Iris pigment epithelial cell (primary cell): ENCODE results near the gene LAMB1.
"Not testable (repeated sequence)": the region's sequence is repeated elsewhere in the genome, so short reads cannot be mapped to it uniquely, and the experiment has no call there.

ENCODE experiments used
- DNase-seq: peaks from one replicate; pipeline ENCODE4 v3.0.0-alpha.2; 2011; ENCODE audit warnings: low read depth

Gene LAMB1

GRCh38 chr7:107917763-107918651 lies 85.0 kb downstream of the LAMB1 start:
- DNase-seq, result no peak

- no peak for DNase-seq
Observed at GRCh38 chr7:107915541-107915940, 87.4 kb downstream of the LAMB1 start.

GRCh38 chr7:107914831-107915230 lies 88.1 kb downstream of the LAMB1 start:
- DNase-seq, result no peak

DNA sequence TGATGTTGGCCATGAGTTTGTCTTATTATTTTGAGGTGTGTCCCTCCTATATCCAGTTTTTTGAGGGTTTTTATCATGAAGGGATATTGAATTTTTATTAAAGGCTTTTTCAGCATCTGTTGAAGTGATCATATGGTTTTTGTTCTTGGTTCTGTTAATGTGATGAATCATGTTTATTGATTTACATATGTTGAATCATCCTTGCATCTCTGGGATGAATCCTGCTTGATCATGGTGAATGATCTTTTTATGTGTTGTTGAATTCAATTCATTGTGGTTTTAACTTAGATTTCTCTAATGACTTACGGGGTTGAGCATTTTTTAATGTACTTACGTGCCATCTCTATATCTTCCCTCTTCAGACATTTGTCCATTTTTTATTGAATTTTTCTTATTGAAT lies 89.1 kb downstream of the LAMB1 start:
- no peak for DNase-seq

DNA sequence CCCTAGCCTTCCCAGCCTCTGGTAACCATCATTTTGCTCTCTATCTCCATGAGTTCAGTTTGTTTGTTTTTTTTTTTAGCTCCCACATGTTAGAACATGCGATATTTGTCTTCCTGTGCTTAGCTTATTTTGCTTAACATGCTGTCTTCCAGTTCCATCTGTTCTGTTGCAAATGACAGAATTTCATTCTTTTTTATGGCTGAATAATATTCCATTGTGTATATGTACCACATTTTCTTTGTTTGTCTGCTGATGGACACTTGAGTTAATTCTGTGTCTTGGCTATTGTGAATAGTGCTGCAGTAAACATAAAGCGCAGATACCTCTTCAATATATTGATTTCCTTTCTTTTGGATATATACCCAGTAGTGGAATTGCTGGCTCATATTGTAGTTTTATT lies 91.0 kb downstream of the LAMB1 start:
- DNase-seq, result no peak

DNA sequence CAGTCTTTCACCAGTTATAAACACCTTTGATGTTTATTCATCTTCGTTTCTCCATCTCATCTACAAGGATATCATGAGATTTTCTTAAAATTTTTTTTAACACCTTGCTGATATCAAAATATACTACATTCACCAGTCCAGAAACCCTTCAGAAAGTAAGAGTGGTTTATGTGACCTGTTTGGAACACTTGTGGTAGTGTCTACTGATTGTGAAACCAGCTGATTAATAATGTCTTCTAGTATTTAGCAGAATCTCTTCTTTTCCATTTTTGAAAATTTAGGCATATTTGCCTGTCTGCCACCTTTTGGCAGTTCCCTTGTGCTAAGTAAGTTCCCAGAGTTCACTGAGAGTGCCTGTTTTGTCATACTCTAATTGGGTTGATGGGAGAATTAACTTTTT lies 93.5 kb downstream of the LAMB1 start:
- no peak for DNase-seq

- no peak for DNase-seq
Observed at GRCh38 chr7:107907790-107908189, 95.2 kb downstream of the LAMB1 start.

DNA sequence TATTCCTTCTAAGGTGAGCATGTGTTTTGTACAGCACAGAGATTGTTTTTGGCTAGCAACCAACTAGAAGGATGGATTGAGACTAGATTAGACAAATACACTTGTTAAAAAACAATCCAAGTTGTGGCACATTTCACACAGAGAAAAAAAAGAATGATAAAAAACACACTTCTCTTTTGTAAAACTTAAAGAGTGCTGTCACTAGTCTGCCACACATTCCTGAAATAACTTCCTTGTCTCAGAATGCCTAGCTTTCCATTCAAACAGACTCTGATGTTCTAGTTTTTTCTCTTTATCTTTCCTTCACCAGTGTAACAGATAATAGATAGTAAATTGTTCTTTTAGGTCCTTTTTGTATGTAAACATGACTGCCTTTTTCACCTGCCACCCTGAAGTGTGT lies 100.6 kb downstream of the LAMB1 start:
- DNase-seq, result peak; percentile 26

- DNase-seq, result no peak
Observed at GRCh38 chr7:107900496-107901015, 102.4 kb downstream of the LAMB1 start.

DNA sequence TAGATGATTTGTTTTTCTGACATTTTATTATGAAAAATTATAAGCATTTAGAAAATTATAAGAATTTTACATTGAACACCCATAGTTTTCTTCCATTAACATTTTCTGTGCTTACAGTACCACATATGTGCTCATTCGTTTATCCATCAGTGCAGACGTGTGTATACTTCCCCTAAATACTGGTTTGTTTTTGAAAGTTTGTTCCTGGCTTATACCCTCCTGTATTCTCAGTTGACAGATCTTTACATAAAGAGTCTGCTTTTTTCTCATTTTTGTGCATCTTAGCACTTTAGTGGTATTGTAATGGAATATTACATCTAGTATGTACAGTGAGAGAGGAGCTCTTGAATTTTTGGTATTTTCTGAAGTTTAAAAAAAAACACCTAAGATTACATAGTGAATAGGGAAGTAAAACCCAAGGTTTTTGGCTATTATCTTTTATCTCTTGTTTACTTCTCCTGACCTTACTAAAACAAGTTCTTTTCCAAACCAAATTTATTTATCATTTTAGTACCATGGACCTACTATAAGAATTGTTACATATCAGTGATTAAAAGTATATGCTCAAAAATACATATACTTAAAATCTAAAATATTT lies 103.9 kb downstream of the LAMB1 start:
- no peak for DNase-seq

DNA sequence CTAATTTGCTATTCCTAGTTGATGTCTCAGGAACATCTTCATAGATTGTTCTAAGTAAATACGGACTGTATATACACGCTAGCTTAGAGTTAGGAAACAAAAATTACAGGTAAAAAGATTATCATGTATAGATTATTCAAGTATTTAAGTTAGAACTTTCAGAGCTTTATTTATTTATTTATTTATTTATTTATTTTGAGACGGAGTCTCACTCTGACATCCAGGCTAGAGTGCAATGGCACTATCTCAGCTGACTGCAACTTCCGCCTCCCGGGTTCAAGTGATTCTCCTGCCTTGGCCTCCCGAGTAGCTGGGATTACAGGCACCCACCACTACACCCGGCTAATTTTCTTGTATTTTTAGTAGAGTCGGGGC lies 110.6 kb downstream of the LAMB1 start:
- not testable (repeated sequence) for DNase-seq

GRCh38 chr7:107891636-107892366 lies 111.2 kb downstream of the LAMB1 start:
- peak; percentile 56 for DNase-seq

DNA sequence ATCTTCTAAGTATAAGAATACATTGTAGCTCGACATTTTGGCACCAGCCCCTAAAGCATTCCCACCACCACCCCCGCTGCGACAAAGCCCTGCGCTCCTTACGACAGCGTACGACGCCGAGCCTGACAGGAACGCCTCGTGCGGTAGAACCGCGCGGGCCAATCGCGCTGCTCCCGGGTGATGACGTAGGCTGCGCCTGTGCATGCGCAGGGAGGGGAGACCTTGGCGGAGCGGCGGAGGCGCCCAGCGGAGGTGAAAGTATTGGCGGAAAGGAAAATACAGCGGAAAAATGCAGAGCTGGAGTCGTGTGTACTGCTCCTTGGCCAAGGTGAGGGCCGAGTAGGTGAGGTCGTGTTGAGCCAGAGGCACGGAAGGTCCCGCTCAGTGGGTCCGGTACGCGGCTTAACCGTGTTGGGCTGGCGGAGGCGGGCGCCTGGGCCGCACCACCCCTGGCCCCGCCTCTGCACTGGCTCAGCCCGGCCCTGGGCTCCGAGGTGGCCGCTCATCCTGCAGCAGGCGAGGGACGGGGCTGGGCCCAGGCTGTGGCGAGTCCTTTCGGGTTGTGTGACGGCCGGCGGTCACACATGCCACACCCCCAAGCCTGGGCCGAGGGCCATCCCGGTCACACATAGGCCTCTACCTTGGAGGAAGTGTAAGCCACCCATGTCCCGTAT lies 111.9 kb downstream of the LAMB1 start, which contains the start of gene DLD:
Gene DLD (plus strand): TSS at position 222 of the 674 bp plus-strand sequence. CDS start 68 bp downstream, at position 290.
- DNase-seq, result peak; percentile 93

DNA sequence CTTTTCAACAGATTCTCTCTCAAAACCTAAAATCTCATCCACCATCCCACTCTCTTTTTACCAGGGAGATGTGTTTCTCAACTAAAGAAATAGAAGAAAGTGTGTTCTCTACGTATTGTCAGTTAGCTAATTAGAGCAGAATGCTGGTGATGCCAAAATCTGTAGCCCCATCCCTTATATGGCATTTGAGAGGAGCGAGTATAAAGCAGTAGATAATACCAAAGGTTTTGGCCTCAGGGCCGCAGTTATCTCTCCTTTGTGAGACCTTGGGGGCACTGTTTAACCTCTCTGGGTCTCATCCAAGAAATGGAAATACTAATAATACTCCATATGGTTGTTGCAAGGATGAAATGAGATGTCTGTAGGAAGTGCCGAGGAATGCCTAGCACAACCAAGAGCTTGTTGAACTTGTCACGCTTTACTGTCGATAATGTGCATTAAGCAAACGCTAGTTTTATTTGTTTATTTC lies 112.4 kb downstream of the LAMB1 start:
- DNase-seq, result no peak

DNA sequence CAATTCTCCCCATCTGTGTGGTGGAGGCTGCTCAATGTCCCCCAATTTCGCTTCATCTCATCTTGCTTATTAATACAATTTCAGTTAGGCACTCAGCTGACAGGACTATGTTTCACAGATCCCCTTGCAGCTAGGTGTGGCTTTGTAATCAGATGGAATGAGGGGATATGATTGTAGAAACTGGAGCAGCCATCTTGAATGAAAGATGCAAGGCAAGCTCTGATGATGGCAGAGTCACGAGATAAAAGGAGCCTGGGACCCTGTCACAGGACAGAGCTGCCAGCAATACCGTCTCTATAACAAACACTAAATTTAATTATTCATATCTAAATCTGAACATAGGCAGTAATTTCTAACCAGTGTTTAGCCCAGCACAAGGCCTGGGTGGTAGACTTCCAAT lies 113.0 kb downstream of the LAMB1 start:
- DNase-seq, result no peak

GRCh38 chr7:107887827-107888226 lies 115.1 kb downstream of the LAMB1 start:
- DNase-seq, result not testable (repeated sequence)

- DNase-seq, result no peak
Observed at GRCh38 chr7:107884066-107884818, 118.7 kb downstream of the LAMB1 start.

GRCh38 chr7:107882766-107883165 lies 120.2 kb downstream of the LAMB1 start:
- no peak for DNase-seq

DNA sequence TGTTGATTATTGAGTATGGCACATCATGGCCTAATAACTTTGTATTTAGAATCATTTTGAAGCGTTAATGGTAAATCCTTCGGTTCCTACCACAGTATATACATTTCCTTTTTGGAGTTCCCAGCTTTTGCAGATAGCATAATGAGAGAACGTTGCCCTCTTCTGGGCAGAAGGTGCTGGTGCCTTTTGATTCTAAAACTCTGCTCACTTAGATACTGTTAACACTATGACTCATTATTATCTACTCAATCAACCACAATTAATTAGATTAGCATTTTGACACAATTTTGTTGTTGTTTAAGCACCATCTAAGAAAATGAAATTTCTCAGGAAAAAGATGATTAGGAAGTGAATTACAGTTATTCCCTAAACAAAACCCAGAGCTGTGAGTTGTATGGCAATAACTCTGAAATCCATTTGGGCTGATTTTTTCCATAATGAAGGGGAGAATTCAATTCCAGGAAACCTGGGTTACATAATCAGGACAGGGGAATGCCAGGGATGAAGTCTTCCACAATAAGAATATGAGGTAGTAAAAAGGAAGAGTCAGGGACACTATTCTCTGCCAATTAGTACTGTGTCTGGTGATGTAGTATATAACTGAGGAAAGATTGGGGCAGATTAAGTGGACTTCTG lies 123.4 kb downstream of the LAMB1 start:
- peak; percentile 71 for DNase-seq

DNA sequence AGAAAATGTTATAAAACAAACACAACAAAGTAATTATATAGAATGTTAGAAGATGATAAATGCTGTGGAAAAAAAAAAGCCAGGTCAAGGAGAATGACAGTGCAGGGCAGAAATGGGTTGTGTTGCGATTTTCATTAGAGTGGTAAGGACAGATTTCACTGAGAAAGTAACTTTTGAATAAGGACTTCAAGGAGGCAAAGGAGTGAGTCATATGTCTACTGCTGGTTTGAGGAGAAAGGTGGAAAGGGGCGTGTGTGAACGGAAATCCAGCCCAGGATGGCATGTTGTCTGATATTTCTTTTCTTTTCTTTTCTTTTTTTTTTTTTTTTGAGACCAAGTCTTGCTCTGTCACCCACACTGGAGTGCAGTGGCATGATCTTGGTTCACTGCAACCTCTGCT lies 124.3 kb downstream of the LAMB1 start:
- DNase-seq, result no peak
